ENCODE measurements around the gene RNU2-1.
"Not testable (repeated sequence)": the region's sequence is repeated elsewhere in the genome, so short reads cannot be mapped to it uniquely, and the experiment has no call there.

DNA sequence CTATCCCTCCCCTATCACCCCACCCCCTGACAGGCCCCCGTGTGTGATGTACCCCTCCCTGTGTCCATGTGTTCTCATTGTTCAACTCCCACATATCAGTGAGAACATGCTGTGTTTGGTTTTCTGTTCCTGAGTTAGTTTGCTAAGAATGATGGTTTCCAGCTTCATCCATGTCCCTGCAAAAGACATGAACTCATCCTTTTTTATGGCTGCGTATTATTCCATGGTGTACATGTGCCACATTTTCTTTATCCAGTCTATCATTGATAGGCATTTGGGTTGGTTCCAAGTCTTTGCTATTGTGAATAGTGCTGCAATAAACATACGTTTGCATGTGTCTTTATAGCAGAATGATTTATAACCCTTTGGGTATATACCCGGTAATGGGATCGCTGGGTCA is 47.1 kb downstream of the RNU2-1 start:
- TF ChIP-seq, protein P1, sequence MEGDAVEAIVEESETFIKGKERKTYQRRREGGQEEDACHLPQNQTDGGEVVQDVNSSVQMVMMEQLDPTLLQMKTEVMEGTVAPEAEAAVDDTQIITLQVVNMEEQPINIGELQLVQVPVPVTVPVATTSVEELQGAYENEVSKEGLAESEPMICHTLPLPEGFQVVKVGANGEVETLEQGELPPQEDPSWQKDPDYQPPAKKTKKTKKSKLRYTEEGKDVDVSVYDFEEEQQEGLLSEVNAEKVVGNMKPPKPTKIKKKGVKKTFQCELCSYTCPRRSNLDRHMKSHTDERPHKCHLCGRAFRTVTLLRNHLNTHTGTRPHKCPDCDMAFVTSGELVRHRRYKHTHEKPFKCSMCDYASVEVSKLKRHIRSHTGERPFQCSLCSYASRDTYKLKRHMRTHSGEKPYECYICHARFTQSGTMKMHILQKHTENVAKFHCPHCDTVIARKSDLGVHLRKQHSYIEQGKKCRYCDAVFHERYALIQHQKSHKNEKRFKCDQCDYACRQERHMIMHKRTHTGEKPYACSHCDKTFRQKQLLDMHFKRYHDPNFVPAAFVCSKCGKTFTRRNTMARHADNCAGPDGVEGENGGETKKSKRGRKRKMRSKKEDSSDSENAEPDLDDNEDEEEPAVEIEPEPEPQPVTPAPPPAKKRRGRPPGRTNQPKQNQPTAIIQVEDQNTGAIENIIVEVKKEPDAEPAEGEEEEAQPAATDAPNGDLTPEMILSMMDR (IDR thresholded peaks at IDR 0.05), result not testable (repeated sequence)
- TF ChIP-seq TCF7L2, POLR2AphosphoS5 (IDR thresholded peaks at IDR 0.05; ENCODE audit: low read depth, low read length): not testable (repeated sequence)
